ENCODE data around the gene CFAP410.
"Not testable (repeated sequence)": the region's sequence is repeated elsewhere in the genome, so short reads cannot be mapped to it uniquely, and the experiment has no call there.

The CFAP410 gene

DNA sequence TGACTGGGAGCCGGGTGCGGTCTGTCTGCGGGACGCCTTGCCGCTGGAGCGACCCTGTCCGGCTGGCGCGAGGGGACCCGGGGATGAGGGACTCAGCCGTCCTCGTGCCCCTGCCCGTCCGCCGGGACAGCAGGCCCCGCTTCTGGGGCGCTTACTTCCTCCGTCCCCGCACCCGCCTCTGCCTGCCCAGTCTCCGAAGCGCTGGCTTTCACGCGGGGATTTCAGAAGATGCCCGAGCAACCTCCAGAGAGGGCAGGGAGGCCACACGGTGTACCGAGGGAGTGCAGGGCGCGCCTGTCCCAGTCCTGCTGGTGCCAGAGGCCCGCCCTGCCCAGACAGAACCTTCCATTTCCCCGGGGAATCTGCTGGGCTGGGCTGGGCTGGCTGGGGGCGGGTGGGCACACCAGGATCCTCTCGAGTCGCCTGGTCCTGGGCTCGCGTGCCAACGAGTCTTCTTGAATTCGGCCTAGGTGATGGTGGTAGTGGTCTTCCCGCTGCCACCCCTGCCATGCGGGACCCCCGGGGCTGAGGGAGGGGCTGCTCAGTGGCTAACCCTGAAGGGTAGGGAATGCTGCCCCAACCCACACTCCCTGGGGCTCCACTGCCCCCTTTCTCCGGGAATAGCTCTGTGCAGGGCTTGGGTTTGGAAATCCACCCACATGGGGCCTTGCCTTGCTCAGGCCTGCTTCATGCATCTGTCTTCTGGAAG lies 11.7 kb upstream of the CFAP410 start:
- no peak for DNase-seq (ENCODE audit: low spot score)

DNA sequence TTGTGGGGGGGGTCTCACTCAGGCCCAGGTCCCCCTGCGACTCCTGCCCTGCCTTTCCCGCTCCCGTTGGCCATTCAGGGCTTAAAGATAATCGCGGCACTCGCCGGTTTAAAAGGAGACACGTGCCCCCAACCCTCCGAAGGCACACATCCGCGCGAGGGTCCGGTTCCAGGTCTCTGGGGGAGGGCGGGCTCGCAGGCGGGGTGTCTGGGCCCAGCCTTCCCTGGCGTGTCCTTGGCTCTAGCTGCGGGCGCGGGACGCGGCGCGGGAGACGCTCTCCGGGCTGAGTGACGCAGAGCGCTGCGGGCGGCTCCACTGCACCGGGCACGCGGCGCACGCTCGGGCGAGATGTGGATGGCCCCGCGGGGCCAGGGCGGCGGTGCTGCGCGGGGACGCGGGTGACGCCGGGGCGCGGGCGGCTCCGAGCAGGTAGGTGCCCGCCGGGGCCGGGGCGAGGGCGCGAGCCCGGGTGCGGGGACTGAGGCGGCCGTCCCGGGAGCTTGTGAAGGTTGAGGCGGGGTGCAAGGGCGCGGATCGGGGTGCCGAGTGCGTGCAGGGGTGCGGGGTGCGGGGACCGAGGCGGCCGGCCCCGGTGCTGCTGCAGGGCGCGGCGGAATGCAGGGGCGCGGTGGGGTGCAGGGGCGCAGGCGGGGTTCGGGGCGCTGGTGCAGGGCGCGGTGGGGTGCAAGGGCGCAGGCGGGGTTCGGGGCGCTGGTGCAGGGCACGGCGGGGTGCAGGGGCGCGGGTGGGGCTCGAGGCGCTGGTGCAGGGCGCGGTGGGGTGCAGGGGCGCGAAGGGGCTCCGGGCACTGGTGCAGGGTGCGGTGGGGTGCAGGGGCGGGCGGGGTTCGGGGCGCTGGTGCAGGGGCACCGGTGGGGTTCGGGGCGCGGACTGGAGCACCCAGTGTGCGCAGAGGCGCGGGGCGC lies 10.9 kb upstream of the CFAP410 start:
- no peak for DNase-seq (ENCODE audit: low spot score)

DNA sequence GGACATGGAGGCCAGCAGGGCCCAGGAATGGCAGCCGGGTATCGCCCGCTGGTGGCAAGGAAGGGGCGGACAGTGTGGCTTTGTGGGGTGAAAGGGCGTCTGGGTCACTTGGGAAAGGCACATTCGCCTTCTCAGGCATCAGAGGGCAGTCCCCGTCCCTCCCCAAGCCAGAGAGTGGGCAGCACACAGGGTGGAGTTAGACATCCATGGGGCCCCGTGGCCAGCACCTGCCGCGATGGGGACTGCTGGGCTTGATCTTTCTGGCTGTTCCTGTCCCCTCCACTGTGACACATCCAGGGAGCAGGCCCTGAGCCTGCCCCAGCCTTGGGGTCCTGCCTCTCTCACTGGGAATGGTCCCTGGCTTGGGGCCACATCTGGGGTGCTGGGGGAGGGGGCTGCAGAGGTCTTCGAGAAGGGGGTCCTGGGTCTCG lies 10.2 kb upstream of the CFAP410 start:
- no peak for DNase-seq (ENCODE audit: low spot score)

DNA sequence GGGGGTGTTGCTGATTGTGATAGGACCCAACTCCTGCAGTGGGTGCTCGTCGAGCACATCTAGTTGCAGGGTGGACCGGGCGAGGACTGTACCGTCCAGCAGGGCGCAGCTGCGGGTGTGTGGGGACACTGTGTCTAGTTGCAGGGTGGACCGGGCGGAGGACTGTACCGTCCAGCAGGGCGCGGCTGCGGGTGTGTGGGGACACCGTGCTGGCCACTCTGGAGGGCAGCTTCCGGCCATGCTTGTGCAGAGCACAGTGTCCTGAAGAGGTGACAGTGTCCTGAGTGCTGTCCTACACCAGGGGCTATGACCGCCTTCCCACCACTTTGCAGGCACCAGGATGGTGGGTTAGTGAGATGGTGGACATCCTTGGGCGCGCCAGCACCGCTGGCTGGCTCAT lies 9.7 kb upstream of the CFAP410 start:
- no peak for DNase-seq (ENCODE audit: low spot score)

DNA sequence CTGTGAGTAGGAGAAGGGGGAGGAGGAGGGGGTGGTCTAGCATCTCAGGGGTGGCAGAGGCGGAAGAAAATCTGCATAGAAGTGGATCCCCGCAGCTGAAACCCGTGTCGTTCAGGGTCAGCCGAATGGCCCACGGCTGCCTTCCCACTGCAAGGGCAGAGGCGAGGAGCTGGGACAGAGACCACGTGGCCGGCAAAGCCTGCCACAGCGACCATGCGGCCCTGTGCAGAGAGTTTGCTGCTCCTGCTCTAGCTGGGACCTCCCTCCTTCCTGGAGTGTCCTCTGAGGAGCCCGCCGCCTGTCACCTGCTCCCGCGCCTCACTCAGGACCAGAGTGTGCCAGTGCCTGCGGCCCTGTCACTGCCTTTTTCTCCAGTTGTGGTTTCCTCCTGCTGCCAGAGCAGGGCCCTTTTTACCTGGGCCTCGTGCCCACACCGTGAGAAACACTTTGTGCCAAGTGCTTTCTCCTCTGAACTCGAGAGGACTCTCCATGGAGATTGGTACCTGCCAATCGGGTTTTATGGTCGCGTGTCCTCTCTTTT lies 8.8 kb upstream of the CFAP410 start:
- no peak for DNase-seq (ENCODE audit: low spot score)

DNA sequence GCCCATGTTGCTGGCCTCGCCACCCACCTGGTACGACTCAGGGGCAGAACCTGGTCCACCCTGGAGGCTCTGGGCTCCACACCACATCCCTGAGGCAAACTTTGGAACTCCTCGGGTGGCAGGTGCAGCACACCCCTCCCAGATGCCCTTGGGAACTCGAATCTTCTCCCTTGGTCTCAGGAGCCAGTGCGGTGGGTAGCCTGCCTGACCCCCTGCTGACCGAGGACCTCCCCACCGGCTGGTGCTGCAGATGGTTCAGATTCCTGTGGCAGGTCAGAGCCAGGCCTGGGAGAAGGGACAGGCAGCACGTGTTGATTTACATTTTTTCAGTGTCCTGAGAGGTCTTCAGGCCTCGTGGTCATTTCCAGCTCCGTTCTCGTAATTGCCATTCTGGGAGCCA lies 6.3 kb upstream of the CFAP410 start:
- DNase-seq (ENCODE audit: low spot score) = no peak

DNA sequence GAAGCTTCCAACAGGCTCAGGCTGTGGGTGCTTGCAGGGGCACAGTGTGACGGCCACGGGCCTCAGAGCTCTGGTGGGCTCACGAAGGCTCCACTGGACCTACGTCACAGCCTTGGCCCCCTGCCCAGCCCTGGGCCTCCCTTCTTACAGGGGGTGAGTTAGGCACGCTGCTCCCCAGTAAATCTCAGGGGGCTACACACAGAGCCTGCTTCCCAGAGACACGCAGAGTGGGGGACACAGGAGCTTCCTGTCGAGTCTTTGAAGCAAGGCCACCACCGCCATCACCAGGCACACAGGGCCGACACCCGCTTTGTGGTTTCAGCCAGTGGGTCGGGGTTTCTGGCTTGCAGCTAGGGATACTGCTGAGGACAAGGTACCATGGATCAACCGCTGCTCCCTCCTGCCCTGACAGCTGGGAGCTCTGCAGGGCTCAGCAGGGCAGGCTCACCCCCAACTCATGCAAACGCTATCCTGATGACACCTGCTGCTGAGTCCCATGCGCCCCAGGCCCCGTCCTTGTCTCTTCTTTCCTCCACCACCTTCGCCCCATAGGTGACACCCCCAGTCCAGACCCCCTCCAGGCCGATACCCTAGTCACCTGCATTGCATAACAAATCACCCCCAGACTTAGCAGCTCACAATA lies 5.5 kb upstream of the CFAP410 start:
- DNase-seq (ENCODE audit: low spot score) = no peak

DNA sequence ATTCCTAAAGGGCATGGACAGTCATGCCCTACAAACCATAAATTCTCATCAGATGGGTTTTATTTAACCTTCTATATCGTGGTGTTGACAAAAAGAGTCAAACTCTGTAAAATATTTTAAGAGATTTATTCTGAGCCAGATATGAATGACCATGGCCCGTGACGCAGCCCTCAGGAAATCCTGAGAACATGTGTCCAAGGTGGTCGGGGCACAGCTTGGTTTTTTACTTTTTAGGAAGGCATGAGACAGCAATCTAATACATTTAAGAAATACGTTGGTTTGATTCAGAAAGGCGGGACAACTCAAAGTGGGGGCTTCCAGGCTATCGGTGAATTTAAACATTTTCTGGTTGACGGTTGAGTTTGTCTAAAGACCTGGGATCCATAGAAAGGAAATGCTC lies 3.8 kb upstream of the CFAP410 start:
- not testable (repeated sequence) for DNase-seq (ENCODE audit: low spot score)

DNA sequence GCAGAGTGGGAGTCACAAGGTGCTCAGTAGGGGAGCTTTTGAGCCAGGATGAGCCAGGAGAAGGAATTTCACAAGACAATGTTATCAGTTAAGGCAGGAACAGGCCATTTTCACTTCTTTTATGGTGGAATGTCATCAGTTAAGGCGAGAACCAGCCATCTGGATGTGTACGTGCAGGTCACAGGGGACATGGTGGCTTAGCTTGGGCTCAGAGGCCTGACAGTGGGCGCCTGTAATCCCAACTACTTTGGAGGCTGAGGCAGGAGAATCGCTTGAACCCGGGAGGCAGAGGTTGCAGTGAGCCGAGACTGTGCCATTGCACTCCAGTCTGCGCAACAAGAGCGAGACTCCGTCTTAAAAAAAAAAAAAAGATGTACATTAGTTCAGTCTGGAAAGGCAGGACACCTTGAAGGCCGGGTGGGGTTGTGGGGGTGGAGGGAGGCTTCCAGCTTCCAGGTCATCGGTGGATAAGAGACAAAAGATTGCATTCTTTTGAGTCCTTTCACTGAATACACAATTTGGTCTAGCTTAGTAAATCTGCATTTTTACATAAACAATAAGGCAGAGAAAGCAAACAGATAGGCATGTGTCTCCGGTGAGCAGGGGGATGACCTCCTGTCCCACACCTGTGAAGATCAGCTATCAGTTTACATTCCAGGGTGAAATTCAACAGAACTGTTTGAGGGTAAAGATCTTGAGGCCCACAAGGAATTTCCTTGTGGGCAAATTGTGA lies 2.7 kb upstream of the CFAP410 start:
- DNase-seq (ENCODE audit: low spot score) = not testable (repeated sequence)

DNA sequence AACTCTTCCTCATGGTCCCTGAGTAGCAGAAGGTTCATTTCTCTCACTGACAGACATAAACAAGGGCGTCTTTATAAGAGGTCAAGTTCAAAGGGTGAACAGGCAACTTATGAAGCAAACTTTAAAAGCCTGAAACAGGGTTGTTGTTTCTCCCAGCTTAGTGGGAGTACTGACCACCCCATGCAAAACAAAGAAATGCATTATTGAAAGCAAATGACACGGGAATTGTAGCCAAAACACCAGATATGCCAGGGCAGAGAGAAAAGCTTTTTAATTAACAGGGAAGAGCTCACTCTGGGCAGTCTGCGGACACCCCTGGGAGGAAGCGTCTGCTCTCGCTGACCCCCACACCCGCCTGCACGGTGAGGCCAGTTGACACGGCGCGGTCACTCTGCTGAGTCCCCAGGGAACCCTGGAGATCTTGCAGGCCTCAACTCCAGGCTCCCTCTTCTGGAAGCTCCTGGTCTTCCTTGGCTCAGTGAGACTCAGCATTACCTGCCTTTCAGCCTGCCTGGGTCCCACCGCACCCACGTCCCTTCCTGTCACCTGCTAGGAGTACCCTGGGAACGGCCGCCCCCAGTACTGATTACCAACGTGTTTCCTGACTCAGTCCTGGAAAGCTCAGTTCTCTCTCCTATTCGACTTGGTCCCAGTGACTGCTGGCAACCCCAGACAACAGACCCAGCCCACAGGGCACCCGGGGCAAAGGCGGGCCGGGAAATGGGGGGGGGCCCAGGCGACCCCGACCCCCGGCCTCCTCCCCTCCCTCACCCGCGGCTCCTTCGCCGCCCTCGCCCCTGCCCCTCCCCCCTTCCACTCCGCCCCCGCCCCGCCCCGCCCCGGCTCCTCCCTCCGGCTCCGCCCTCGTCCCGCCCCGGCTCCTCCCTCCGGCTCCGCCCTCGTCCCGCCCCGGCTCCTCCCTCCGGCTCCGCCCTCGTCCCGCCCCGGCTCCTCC lies 972 bp downstream of the CFAP410 start:
- DNase-seq (ENCODE audit: low spot score) = peak; percentile 60

DNA sequence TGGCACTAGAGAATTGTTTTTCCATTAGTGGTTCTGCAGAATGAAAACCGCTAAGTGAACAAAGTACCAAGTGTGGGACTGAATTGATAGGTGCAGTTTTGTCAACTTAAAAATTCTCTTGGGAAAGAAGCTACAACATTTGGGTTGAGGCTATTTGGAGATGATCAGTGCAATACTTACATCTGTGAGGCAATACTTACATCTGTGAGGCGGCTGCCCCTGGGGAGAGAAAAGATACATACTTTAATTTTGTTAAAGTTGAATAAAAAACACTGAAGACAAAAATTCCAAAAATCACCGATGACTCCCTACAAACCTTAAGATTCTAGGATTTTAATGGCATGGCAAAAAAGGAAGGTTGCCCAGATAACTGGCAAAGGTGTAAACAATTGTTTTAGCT lies 1.7 kb downstream of the CFAP410 start:
- no peak for DNase-seq (ENCODE audit: low spot score)

DNA sequence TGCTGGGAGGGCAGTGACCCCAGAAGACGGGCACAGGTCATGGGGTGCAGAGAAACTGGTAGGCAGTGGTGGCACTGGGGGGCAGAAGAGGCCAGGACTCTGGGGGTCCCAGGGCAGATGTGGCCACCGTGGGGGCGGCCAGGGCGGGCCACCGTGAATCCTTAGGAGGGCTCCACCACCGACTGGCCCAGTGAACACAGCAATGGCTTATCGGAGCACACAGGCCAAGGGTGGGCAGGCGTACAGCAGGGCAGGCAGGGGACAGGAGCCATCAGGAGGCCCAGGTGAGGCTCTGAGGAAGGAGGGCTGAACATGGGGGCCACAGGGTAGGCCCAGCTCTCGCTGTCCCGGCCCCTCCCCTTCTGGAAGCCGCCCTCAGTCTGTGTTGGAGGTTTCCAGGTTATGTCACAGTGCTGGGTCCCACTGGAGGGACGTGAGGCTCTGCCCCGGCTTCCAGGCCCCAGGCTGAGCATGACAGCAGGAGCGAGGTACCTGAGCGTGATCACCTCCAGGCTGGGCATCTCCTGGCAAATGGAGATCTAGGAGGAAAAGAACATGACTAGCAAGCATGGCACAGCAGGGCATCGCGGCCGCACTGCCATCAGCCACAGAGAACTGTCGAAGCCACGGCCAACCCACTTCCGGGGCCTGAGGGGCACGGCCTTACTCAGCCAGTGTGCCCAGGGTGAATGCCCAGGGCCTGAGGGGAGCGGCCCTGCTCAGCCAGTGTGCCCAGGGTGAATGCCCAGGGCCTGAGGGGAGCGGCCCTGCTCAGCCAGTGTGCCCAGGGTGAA lies 3.7 kb downstream of the CFAP410 start:
- DNase-seq (ENCODE audit: low spot score) = no peak

DNA sequence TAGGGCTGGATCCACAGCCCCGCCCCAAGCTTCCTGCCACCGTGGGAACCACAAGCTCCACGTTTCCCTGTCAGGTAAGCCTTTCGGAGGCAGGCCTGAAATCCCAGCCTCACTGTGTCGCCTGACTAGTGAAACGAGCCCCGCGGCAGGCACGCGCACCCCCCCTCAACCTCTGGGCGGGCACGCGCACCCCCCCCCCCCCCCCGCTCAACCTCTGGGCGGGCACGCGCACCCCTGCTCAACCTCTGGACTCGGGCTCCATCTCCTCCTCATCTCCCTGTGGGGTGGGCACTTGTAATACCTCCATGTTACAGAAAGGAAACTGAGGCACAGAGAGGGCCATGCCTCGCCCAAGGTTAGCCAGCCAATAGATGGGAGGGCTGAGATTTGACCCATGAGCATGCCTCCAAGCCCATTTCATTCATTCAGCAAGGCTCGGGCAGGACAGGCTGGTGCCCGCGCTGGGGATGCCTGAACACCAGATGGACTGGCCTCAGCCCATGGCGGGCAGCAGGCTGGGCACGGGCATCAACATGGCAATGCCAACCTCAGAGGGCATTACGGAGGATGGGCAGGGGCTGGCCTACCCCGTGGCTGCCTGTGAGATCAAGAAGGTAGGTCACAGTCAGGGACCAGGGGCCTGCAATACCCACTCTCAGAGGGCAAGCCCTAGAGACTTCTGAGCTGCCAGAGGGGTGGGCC lies 4.7 kb downstream of the CFAP410 start:
- no peak for DNase-seq (ENCODE audit: low spot score)

DNA sequence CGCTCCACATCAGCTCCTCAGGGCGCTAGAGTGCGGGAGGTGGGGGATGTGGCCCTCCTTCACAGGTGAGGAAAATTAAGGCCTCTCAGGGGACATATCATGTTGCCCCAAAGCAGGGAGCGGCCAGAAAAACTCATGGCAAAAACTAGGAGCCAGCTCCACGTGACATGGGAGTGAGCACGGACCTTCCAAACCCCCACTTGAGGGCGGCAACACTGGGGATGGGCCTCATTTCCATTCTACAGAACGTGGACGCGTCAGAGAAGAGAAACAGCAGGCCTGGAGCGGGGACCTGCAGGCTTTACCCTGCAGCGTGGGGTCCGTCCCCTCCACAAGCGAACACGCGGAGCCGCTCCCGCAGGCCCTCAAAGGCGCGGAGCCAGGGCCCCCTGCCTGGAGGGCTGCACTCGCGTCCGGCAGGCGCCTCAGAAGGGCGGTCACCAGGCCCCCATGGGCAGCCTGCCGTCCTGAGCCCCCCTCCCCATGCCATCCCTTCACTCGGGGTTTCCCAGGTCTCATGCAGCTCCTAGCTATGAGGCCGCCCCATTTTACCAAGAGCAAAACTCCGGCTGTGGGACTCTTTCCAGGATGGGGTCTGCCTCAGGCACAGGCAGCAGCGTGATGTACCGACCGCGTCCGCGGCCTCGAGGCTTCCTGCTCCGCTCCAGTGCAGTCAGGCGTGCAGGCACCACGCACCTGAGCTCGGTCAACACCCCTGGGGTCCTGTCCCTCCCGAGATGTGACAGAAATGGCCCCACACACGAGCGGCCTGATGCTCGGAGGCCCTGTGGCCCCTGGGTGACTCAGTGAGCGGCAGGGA lies 5.5 kb downstream of the CFAP410 start:
- no peak for DNase-seq (ENCODE audit: low spot score)

DNA sequence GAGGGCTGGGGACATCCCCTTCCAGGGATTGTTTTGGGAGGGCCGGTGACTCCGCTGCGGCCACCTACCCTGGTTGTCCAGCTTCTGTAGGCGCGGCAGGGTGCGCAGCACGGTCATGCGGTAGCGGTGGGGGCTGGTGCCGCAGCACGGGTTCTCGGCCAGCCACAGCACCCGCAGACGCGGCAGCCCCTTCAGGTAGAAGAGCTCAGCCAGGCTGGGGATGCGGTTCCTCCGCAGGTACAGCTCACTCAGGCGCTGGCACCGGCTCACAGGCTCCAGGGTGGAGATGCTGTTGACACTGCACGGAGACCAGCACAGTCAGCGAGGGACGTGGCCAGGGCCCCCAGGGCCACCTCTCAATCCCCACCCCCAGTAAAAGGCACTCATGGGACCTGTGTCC lies 6.2 kb downstream of the CFAP410 start:
- no peak for DNase-seq (ENCODE audit: low spot score)

DNA sequence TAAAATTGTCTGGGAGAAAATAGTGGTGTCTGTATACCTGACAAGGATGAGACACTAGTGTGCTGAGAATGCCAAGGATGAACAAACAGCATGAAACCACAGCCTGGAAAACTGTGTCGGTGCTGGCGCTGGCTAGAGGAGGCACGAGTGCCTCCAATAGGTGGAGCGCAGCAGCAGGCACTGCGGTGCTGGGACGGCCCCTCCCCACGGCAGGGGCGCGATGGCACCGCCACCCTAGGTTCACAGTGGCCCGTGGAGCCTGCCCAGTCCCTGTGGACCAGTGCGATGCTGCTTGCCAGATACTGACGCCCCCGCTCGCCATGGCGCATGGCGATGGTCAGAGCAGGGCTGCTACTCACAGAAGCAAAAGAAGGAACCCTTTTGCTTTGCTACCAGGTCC lies 6.8 kb downstream of the CFAP410 start:
- DNase-seq (ENCODE audit: low spot score) = no peak

DNA sequence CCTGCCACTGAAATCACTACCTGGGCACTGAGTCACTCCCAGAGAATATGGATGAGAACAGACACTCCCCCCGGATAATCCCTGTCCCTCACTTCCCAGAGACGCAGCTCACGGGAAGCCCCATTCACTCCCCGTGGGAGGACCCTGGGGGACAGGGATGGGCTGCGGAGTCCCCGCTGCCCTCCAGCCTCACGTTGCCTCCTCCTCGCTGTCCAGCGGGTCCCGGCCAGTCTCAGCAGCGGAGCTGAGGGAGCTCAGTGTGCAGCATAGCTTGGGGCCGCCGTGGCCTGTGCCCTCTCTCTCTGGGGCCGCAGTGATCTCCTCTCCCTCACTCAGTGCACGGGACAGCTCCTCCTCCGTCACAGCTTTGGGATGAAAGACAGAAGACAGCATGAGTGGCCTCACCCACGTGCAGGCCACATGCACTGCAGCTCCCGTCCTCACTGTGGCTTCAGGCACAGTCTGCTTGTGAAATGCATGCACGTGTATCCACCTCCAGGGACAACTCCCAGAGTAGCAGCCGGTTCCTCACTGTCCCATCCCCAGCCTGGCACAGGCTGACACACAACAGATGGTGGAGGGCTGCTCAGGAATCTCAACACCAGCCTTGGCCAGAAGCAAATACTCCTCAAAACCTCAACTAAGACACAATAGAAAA lies 7.4 kb downstream of the CFAP410 start:
- DNase-seq (ENCODE audit: low spot score) = no peak

DNA sequence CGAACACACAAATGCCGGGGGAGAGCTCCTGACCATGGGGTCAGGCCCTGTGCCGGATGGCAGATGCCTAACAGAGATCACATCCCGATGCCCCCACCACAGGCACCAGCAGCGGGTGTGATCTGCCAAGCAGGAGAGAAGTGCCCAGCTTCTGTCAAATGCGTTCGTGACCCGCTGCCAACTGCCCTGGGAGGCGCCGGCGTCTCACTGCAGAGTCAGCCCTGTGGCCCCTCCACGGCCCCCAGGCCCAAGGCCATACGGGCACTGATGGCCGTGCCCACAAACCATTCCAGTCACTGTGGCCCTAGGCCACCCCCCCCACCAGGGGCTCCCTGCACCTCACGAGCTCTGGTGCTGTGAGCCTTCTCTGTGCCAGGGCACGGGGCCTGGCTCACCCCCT lies 8.0 kb downstream of the CFAP410 start:
- DNase-seq (ENCODE audit: low spot score) = no peak

Data from germinal center (tissue), 1 donor.